Activated CD4-positive, alpha-beta T cell treated with anti-CD3 and anti-CD28 coated beads, Interleukin-2, amount 50 U/mL, for 24 hours (primary cell): Measurements from ENCODE around the gene FRMPD1.
"Not testable (repeated sequence)": the region's sequence is repeated elsewhere in the genome, so short reads cannot be mapped to it uniquely, and the experiment has no call there.

Experiments
- DNase-seq, 2 donors: peaks; one replicate each; pipeline ENCODE4 v3.0.0-alpha.2; 2020; ENCODE audit warnings: low read depth in 1 of 2, low spot score in 1 of 2

The FRMPD1 gene

GRCh38 chr9:37732952-37733351, 82.2 kb downstream of the FRMPD1 start:
- no peak for DNase-seq

GRCh38 chr9:37739222-37739621, 88.5 kb downstream of the FRMPD1 start:
- no peak for DNase-seq

DNA sequence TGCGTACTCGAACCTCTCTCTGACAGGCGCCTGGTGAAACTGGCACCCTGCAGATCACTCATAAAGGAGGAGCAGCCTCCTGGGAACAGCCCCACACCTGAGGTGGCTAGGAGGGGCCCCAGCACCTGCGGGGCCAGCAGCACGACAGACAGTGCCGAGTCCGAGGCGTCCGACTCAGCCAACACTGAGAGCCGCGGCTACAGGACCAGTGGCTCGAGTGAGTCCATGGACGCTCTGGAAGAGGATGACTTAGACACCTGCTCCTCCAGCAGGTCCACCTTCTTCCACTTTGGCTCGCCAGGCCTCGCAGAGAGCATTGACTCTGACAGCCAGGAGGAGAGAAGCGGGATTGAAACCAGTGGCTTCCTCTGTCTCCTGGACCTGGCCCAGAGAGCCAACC, 89.4 kb downstream of the FRMPD1 start:
- no peak for DNase-seq

GRCh38 chr9:37740631-37741328, 90.0 kb downstream of the FRMPD1 start:
- no peak for DNase-seq

GRCh38 chr9:37745970-37746369, 95.2 kb downstream of the FRMPD1 start:
- no peak for DNase-seq

DNA sequence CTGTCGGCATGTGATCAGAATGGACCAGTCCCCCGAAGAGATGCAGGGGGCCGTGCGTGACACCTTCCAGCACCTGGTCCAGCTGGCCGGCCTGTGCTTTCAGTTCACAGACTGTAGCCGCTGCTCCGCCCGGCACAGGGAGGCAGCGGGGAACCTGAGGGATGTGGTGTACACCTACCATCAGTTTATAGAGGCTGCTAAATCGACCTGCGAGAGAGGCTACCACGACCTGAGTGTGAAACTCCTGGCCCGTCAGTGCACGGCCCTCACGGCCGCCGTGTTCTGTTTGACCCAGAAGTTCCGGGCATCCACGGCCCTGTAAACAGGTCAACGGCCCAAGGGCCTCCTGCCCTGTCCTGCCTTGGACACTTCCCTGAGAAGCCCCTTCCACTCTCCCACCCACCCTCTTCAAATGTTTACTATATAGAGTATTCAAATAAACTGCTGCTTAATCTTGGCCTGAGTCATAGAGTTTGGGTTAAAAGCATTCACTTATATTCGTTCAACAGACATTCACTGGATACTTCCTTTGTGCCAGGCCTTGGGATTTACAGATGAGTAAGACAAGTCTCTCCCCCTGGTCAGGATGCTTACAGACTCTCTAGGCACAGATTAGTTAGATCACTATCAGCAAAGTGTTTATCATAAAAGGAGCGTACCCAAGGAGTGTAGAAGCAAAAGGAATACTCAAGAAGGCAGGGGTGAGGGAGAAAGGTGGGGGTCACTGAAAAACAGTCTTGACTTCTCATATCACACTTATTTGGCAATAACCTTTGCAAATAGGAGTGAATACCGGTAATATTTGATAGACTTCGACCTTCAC, 95.9 kb downstream of the FRMPD1 start:
- DNase-seq, result no peak

GRCh38 chr9:37747271-37747753, 96.6 kb downstream of the FRMPD1 start:
- peak; percentile 18 to 44 for DNase-seq

DNA sequence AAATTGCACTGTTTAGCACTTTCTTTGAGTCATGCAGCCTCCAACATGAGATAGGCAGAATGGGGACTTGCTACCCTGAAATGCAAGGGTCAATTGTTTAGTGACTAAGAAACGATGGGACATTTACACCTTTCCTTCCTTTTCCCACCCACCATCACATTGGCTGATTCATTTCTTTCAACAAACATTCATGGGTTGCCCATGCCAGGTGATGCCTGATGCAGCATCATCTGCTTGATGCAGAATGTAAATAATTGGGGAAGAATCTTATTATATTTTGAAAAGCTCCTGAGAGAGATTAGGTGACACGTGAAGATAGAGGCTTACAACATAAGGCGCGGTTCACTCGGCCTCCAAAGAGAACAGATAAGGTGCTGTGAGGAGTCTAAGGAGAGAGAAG, 98.4 kb downstream of the FRMPD1 start:
- DNase-seq, result no peak

- DNase-seq, result no peak
These were observed 100.4 kb downstream of the FRMPD1 start for GRCh38 chr9:37751186-37751585.

- not testable (repeated sequence) for DNase-seq
These were observed 101.0 kb downstream of the FRMPD1 start for GRCh38 chr9:37751704-37752103.

- not testable (repeated sequence) for DNase-seq
These were observed 101.4 kb downstream of the FRMPD1 start for GRCh38 chr9:37752112-37752511.

DNA sequence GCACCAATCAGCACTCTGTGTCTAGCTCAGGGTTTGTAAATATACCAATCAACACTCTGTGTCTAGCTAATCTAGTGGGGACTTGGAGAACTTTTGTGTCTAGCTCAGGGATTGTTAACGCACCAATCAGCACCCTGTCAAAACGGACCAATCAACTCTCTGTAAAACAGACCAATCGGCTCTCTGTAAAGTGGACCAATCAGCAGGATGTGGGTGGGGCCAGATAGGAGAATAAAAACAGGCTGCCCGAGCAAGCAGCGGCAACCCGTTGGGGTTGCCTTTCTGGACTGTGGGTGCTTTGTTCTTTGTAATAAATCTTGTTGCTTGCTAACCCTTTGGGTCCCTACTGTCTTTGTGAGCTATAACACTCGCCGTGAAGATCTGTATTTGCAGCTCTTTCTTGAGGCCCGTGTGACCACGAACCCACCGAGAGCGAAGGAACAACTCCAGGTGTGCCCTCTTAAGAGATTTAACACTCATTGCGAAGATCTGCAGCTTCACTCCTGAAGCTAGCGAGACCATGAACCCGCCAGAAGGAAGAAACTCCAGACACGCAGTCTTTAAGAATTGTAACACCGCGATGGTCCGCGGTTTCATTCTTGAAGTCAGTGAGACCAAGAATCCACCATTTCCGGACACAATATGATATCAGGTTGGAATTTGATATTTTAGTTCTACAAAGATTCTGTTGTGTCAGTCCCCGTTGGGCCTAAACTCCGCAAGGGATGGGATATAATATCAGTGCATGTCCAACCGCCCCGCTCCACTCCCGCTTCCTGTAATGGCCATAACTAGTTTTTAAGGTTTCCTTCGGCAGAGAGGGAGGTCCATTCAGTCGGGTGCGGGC, 102.1 kb downstream of the FRMPD1 start:
- no peak for DNase-seq

DNA sequence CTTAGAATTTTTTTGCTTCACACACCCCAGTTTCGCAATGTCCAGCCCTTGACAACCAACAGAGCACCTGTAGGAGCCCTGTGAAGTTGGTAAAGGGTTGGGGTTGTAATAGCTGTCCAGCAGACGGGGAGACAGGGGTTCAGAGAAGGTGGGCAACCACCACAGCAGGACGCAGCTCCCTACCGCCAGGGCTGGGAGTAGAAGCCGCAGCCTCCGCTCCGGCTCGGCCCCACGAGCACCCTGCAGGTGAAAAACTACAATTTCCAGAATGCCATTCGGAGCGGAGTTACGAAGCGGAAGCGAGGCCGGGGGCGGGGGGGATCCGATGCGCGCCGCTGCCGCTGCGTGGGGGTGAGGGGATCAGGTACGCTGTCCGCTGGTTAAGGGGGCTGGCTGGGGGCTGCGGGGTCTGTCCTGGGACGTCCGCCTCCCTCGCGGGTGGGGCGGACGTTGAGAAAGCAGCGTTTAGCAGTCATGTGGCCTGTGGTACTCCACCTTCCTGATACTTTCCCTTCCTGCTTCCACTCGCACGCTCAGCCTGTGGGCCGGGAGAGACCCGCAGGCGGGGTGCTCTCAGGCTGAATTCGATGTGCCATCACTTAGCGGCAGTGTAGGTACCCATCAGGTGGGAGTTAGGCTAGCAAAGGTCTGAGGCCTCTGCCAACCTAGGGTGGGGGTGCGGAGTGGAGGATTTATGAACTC, 102.9 kb downstream of the FRMPD1 start, which contains the start of gene TRMT10B:
Gene TRMT10B, plus strand, starts transcription at position 317 of the 702 bp plus-strand sequence. CDS start 8,127 bp downstream, outside the sequence.
- DNase-seq, result peak; percentile 54 to 62

- DNase-seq, result no peak
These were observed 108.0 kb downstream of the FRMPD1 start for GRCh38 chr9:37758747-37759146.

DNA sequence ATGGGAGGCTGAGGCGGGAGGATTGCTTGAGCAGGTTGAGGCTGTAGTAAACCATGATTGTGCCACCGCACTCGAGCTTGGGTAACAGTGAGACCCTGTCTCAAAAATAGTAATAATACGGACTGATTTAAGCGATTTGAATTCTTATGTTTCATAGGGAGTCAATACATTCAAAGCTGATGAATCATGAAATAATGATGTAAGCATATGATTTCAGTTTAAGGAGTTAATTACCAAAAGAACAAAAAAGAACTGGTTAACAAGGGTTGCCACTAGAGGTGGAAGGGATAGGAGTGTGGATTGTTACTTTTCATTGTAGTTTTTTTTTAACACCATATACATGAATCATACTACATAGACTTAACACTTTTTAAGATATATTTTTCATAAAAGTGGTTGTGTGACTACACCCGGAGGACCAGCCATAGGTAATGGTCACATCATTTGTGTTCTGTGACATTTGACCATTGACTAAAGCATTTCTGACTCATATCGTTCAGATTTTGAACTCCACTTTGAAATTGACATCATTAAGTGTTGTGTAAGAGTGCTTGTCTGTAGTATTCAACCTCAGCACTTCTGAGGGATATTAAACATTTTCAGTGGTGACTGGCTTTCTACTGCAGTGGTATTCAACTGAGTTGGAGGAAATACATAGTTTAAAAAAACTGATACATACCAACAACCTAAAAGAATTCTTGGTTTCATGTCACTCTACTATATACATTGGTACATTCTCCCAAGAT, 109.8 kb downstream of the FRMPD1 start:
- DNase-seq, result no peak

DNA sequence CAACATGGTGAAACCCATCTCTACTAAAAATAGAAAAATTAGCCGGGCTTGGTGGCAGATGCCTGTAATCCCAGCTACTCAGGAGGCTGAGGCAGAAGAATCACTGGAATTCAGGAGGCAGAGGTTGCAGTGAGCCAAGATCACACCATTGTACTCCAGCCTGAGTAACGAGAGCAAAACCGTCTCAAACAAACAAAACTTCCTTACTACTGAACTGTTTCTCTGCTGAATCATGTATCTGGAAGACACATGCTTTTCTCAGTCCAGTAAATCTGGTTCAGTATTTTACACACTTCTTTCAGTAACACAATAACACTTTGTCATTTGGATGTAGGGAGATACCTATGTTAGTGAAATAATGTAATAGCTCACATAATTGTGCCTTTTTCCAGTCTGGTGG, 110.8 kb downstream of the FRMPD1 start:
- DNase-seq, result no peak

- not testable (repeated sequence) for DNase-seq
These were observed 114.5 kb downstream of the FRMPD1 start for GRCh38 chr9:37765263-37765662.

- no peak for DNase-seq
These were observed 118.6 kb downstream of the FRMPD1 start for GRCh38 chr9:37769306-37769705.

DNA sequence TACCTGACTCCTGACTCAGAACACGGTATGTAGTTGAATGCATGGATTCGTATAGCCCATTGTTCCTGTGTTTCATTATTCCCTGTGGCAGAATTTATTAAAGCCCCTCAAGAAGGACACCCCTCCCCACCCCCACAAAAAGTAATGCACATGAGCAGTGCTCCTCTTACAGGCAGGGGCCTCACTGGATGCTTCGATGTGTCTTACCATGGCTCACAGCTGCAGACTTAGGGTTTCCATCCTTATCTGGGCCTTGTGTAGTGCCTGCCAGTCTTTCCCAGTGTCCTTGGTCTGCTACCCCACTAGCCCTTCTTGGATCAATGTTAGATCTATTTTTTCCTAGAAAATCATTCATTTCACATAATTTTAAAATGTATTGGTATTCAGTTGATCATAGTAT, 119.2 kb downstream of the FRMPD1 start:
- no peak for DNase-seq
